Caki2 (cell line): Measurements from ENCODE around the gene PNKP. TPM values are rescaled to one million over a fixed set of nuclear protein-coding genes. Genes with fewer than 3 reads are reported as not detected.

ENCODE experiments used
- DNase-seq: peaks from one replicate; pipeline ENCODE4 v3.0.0-alpha.2; 2015; ENCODE audit warnings: low read depth
- in situ Hi-C: cut with HindIII; loops from 2 replicates; pipeline ENCODE4 v1.10.0; 2016; ENCODE audit warnings: low sequenced_read_pairs, low pct_unique_long_range_greater_than_20kb, mixed read lengths
- total RNA-seq: library from RNA; depleted of rRNA; stranded (reverse); fragments of >200 nt; shearing (Covaris generic); gene quantifications from 2 replicates; pipeline ENCODE4 v1.2.3, GENCODE V29; 2014; ENCODE audit warnings: low replicate concordance

The PNKP gene
- total RNA-seq, 1 experiment from 2014 or later: 99.6 TPM

DNA sequence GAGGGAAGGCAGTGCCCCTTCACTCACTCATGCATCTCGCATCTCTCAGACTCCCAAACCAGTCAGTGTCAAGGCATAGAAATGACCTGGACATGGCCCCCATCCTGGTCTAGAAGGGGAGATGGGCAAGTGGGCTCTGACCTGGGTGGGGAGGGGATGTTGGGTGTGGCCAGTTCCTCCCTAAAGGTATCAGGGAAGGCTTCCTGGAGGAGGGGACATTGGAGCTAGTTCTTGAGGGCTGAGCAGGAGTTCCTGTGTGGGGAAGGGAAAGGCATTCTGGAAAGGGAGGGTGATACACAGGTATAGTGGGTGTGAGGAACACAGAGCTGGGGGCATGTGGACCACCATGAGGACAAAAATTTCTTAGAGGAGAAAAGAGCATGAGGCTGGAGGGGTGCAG, 25.3 kb upstream of the PNKP start:
- in situ Hi-C loops: no loop called here
- no peak for DNase-seq

DNA sequence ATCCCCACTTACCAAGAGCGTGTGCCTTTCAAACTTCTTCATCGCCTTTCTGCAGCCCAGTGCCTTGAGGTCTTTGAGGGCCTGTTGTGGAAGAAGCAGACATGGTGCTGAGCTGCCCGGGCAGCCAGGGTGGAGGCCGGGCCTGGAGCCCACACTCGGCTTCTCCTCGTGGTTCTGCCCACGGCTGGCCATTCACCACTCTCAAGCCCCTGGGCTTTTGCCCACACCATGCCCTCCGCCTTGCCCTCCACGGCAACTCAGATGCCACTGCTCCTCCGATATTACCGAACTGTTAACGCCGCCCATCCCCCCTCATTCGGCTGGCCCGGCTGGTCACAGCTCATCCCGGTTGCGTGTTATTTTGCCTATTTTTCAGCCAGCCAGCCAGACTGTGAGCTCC, 24.0 kb upstream of the PNKP start:
- in situ Hi-C loops: no loop called here
- no peak for DNase-seq

DNA sequence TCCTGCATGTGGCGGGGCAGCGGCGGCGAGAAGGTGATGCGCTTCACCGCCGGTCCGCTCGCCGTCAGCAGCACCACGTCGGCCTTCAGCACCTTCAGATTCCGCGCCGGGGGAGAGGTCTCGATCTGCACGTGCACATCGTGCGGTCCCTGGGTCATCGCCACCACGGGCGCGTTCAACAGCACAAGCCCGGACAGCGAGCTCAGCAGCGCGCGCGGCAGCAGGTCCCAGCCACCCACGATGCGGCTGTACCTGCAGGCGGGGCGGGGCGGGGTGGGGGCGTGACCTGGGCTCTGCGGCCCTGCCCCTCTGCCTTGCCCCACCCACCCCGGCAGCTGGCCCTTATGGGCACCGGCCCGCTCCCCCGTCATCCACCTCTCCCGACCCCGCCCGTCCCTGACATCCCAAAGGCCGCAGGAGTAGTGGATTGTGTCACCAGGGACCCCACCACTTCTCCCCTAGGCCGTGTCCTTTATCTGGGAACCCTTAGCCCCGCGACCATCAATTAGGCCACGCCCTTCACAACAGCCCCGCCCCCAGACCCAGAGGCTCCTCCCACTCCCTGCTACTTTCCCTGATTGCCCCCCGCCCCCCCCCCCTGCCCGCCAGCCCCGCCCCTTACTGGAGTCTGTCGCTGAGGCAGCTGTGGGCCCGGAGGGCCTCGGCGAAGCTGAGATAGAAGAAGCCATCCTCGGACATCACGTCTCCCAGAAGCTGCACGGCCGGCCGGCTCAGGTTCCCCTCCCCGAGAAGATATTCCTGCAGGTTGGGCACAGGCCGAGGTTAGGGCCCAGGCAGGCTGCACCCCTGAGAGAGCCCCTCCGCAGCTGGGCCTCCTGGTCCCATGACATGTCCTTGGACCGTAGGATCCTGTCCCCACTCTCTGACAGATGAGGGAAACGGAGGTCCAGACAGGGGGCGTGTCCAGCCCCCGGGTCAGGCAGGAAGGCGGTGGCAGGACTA, 23.3 kb upstream of the PNKP start:
- DNase-seq: no peak
- in situ Hi-C loops: no loop called here

DNA sequence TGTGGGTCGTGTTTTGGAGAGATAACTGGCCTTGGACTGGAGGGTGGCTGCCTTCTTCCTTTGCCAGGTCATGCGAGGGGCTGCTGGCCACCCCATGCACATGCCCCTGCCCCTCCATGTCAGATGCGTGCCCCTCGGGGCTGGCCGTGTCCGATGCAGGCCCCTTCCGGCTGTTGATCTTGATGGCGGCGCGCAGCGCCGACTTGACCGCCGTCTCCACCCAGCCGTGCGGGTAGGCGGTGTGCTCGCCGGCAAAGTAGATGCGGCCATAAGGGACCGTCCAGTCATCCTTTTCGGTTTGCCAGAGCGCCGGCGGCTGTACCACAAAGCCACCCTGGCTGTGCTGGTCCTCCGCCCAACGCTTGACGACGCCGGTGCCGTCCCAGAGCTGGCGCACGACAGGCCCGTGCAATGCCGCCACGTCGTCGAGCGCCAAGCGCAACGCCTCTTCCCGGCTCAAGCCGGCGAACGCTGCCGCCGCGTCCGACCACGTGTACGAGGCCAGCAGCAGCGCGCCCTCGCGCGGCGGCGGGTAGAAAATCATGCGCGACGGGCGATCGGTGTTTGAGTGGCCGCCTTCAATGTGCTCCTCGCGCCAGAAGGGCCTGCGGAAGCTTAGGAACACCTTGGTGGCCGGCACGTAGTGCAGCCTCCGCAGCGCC, 22.4 kb upstream of the PNKP start:
- in situ Hi-C loops: no loop called here
- peak; percentile 80 for DNase-seq

DNA sequence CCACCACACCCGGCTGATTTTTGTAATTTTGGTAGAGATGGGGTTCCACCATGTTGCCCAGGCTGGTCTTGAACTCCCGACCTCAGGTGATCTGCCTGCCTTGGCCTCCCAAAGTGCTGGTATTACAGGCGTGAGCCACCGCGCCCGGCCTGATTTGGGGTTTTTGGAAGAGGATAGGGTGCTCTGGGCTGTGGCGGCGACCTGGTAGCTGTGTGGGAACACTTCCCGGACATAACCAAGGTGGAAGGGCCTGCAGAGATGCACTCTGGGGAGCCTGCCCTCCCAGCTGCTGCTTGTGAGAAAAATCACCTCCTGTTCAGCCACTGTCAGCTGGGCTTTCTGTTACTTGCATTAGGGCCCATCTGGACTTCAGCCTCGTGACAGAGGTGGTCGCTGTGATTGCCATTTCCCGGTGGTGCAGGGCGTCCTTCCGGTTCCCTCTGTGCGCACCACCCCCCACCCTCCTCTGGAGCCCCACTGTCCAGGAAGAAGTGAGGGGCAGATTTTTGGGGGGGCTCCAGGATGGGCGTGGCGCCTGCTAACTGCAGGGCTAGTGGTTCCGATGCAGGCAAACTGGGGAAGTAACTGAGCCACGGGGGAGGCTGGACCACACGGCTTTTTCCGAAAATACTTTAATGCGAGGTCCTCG, 21.8 kb upstream of the PNKP start:
- no peak for DNase-seq
- in situ Hi-C loops: no loop called here

DNA sequence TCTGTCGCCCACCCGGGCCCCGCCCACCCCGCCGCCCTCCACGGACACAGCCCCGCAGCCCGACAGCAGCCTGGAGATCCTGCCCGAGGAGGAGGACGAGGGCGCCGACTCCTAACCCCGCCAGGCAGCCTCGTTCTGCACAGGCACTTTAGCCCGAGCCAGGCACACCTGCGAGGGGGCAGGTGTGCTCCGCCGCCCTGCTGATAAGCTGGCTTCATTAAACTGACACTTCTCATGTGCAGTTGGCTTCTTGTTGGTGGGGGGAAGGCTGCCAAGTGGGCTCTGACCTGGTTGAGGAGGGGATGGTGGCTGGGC, 21.1 kb upstream of the PNKP start:
- no peak for DNase-seq
- in situ Hi-C loops: no loop called here

DNA sequence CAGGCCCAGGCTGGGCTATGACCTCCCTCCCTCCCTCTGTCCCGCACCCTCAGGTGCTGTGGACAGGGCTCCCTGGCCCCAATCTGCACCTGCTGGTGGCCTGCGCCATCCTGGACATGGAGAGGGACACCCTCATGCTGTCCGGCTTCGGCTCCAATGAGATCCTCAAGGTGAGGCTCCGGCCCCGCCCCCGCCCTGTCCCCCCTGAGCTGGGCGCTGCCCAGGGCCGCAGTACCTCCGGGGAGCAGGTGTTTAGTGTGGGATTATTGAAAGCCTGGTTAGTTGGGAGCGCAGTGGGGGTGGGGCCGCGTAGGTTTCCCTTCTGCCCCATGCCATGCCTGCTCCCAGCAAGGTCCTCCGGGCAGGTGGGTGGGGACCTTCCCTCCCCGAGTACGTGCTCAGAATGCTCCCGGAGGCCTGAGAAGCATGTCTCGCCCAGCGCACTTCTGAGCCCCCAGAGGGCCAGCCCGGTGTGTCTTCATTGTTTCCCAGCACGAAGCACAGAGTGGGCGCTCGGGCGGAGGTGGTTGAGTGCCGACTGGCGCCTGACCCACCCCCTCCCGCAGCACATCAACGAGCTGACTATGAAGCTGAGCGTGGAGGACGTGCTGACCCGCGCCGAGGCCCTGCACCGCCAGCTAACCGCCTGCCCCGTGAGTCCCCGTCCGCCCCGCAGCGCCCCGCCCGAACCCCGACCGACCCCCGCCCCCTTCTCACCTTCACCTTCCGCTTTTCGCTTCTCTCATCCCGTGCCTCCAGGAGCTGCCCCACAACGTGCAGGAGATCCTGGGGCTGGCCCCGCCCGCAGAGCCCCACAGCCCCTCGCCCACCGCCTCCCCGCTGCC, 20.5 kb upstream of the PNKP start:
- in situ Hi-C loops: no loop called here
- DNase-seq: no peak

DNA sequence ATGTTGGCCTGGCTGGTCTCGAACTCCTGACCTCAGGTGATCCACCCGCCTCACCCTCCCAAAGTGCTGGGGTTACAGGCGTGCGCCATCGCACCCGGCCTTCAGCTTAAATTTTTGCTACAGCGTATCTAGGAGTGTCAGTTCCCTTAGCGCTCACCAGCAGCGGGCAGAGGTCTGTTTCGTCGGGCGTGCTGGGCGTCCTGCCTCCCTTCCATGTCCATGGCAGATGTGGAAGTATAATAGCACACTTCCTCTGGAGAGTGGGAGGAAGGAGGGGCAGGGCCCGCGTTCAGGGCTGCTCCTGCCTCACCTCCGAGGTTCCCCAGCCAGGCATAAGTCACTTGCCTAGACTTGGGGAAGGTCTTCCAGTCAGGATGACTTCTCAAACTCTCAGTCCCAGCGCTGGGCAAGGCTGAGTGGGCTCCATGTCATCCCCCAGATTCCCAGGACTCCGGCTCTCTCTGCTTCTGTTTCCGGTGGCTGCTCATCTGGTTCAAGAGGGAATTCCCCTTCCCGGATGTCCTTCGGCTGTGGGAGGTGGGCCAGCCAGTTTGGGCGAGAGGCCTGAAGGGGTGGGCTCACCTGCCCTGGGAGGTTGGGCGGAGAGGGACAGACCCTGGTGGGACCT, 19.8 kb upstream of the PNKP start:
- peak; percentile 42 for DNase-seq
- in situ Hi-C loops: no loop called here

DNA sequence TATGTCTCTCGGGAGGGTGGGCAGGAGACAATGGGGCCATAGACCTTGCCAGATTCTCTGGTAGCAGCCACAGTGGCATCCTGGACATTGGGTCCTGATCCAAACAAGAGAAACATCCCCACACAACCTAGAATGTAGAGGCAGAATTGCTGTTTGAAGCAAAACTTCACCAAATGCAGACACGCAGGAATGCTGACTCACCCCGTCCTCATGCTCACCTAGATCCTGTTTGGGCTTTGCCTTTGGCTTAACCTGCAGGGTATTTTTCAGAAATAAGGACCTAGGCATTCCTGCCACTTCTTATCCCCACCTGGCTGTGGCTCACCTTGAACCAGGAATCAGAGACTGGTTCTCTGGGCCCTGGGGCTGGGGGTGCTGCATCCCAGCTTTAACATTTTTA, 17.4 kb upstream of the PNKP start:
- in situ Hi-C loops: no loop called here
- no peak for DNase-seq

DNA sequence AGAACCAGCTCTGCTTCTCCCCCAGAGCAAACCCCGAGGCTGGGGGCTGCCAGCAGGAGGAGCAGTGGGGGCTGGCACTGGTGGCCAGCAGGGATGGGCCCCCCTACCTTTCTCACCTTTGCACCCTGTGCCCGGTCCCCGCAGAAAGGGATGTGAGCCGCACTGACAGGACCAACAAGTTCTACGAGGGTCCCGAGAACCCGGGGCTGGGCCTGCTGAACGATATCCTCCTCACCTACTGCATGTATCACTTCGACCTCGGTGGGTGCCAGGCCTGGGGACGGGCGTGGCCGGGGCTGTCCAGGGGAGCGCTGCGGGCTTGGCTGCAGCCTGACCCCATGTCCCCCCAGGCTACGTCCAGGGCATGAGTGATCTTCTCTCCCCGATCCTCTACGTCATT, 16.7 kb upstream of the PNKP start:
- in situ Hi-C loops: no loop called here

DNA sequence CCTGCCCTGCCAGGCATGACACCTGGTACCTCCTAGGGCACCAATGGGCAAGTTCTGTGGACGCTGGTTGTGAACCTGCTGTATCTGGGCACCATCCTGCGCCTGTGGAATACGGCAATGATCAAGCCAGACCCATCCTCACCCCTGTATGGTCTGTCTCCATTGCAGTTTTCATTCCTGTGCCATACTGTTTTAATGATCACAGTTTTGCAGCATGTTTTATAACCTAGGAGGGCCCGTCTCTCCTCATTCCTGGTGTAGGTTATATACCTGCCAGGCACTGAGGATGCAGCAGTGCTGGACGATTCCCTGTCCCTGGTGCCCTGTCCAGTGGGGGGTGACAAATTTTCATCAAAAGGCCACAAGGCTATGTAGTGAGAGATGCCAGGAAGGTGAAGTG, 15.7 kb upstream of the PNKP start:
- DNase-seq: no peak
- in situ Hi-C loops: no loop called here

More for the DNA sequence above, 16.7 kb upstream of the PNKP start:
- DNase-seq: no peak

DNA sequence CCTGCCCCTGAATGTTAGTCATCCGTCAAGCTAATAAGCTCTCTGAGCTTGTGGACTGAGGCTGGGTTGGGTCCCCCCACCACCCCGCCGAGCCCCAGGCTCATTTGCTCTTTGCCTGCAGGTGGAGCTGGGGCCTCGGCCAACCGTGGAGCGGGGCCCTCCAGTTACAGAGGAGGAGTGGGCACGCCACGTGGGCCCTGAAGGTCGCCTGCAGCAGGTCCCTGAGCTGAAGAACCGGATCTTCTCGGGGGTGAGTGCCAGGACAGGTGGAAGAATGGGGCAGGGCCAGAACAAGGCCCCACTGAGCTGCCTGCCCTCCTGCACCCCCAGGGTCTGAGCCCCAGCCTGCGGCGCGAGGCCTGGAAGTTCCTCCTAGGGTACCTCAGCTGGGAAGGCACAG, 15.3 kb upstream of the PNKP start:
- in situ Hi-C loops: no loop called here
- no peak for DNase-seq

DNA sequence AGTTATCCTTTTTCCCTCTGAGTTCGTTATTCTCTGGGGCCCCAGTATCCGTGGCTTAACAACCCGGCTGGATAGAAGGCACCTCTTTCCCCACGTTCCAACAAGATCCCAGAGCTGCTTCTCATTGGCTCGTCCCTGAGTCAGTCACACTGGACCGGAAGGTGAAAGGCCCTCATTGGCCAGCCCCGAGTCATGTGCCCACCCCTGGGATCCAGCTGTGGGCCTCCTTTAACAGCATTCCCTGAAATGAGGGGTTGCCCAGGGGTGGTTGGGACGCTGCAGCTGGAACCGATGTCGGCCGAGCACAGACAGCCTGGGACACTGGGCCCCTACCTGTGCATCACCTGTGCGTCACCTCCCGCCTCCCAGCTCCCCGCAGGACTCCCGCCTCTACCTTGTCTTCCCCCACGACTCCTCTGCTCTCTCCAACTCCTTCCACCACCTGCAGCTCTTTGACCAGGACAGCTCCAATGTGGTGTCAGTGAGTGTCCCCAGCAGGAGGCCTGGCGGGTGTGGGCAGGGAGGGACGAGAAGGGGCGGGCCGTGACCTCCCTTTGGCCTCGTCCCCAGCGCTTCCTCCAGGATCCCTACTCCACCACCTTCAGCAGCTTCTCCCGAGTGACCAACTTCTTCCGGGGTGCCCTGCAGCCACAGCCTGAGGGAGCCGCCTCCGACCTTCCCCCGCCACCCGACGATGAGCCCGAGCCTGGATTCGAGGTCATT, 14.5 kb upstream of the PNKP start:
- in situ Hi-C loops: no loop called here
- DNase-seq: no peak

DNA sequence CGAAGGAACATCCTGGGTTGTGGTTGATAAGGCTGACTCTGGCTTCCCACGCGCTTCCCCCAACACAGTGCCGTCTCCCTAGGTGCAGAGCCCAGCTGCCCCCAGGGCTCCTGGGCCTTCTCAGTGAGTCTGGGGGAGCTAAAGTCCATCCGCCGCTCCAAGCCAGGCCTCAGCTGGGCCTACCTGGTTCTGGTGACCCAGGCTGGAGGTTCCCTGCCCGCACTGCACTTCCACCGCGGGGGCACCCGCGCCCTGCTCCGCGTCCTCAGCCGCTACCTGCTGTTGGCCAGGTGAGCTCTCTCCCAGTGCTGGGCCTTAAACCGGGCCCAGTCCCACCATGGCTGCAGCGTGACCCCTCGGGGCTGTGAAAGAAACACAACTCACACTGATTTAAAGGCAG, 13.8 kb upstream of the PNKP start:
- in situ Hi-C loops: no loop called here

DNA sequence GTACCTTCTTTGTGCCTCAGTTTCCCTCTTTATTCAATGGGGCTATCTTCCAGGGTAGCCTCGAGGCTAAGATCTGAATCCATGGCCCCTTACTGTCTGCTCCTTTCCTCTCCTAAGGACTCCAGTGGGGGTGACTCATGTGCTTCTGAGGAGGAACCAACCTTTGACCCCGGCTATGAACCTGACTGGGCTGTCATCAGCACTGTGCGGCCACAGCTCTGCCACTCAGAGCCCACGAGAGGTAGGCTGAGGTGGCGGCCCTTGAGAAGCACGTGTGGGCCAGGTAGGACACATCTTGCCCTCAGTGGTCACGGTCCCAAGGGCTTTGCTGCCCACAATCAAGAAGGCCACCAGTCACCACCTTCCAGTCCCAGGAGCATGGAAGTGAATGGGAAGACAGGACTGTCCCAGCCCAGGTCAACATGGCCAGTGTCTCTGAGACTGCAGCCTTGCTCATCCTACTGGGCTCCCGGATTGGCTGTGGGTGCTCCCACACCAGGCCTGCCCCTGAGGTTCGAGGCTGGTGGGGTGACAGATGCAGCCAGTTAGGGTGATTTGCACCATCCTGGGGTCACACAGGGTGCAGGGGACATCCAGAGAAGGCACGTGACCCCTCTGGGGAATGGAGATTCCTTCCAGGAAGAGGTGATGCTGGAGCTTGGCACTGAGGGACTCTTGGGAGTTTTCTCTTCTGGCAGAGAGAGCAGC, 12.9 kb upstream of the PNKP start:
- no peak for DNase-seq
- in situ Hi-C loops: no loop called here

More for the DNA sequence above, 13.8 kb upstream of the PNKP start:
- no peak for DNase-seq

DNA sequence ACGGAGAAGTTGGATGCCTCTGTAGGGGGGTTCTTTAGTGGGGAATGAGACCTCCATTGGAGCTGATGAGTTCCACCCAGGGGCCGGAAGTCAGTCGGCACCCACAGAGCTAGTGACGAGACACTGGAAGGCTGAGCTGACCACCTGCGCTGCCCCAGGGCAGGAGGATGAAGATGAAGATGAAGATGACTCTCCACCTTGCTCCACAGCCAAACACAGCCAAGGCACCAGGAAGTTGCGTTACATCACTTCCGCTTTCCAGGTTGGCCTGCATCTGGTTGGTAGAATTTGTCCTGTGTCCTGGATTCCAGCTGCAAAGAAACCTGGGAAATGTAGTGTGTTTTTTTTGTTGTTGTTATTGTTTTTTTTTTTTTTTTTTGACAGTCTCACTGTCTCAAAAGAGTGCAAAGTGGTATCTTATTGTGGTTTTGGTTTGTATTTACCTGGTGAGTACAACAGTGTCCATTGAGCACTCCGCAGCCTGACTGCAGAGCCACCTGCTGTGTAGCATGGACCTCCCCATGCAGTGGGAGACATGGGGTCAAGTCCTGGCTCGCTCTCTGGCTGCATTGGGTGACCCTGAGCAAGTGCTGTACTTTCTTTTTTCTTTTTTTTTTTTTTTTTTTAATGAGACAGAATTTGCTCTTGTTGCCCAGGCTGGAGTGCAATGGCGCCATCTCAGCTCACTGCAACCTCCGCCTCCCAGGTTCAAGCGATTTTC, 12.0 kb upstream of the PNKP start:
- peak; percentile 19 for DNase-seq
- in situ Hi-C loops: no loop called here

DNA sequence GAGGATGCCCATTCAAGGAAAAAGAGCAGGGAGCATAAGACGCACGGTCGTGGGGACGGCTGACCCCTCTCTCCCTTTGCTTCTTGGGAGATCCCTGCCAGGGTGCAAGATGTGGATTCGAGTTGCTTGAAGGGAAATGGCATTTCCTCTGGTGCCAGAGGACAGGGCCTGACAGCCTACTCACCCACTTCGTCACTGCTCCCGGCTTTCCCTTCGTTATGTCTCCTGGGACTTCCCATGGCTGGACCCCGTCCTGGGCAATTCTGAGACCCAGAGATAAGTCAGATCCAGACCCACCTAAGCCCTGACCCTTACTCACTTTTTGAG, 11.3 kb upstream of the PNKP start:
- DNase-seq: no peak
- in situ Hi-C loops: no loop called here
